Measurements from ENCODE around the gene TNNI3K. TPM values are rescaled to one million over a fixed set of nuclear protein-coding genes. Genes with fewer than 3 reads are reported as not detected.

Gene TNNI3K, protein sequence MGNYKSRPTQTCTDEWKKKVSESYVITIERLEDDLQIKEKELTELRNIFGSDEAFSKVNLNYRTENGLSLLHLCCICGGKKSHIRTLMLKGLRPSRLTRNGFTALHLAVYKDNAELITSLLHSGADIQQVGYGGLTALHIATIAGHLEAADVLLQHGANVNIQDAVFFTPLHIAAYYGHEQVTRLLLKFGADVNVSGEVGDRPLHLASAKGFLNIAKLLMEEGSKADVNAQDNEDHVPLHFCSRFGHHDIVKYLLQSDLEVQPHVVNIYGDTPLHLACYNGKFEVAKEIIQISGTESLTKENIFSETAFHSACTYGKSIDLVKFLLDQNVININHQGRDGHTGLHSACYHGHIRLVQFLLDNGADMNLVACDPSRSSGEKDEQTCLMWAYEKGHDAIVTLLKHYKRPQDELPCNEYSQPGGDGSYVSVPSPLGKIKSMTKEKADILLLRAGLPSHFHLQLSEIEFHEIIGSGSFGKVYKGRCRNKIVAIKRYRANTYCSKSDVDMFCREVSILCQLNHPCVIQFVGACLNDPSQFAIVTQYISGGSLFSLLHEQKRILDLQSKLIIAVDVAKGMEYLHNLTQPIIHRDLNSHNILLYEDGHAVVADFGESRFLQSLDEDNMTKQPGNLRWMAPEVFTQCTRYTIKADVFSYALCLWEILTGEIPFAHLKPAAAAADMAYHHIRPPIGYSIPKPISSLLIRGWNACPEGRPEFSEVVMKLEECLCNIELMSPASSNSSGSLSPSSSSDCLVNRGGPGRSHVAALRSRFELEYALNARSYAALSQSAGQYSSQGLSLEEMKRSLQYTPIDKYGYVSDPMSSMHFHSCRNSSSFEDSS
- total RNA-seq (2021; fragmentation: NEBNext Ultra II Directional; extraction: Animal tissue kit (Norgen Biotek cat#: 25700)) (0.19 and 0.48 TPM in 2 replicates), polyA plus RNA-seq (2011; rRNA removed) (0.41 TPM in 1 of 2 replicates, not detected in the other), polyA minus RNA-seq (2011; rRNA and poly(A)+ RNA removed) (1.1 and 1.8 TPM in 2 replicates)
- polyA plus RNA-seq (2011; cell fraction: cytosol; rRNA removed): 0.57 TPM
- polyA plus RNA-seq (2011; cell fraction: nucleus; rRNA removed): 0.23 TPM
- not detected in 4 replicates for polyA plus RNA-seq (2012, experiment 1 of 2)
- not detected for polyA plus RNA-seq (2012, experiment 2 of 2)
- polyA plus RNA-seq (2013, experiment 1 of 2): 0.43 TPM
- 0.42 TPM for polyA plus RNA-seq (2013, experiment 2 of 2)
- not detected for polyA minus RNA-seq (2011; cell fraction: cytosol; rRNA and poly(A)+ RNA removed)
- polyA minus RNA-seq (2011; cell fraction: nucleus; rRNA and poly(A)+ RNA removed): 1.2 TPM
- long read RNA-seq, experiment 1: 0 reads
- long read RNA-seq, experiment 2: 0 reads

DNA sequence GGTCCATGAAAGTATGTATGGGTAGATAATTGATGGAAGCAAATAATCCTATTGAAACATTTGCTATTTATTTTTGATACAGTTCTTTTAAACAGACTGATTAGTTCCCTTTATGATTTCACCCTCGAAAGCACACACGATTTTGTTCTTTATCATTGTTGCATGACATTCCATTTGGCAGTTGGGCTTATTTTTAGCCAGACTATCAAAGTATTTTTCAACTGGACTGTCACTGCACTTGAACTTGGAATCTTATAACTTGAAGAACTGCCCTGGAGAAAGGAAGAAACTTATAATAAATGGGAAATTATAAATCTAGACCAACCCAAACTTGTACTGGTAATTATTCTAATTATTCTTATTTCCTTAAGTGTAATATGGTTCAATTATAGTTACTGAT is at the start of gene TNNI3K:
Gene TNNI3K (plus strand): TSS at position 235 of the 400 bp plus-strand sequence. CDS start 65 bp downstream, at position 300.
- Histone ChIP-seq H3K14ac (ENCODE audit: insufficient read length) (no peak within 1 kb of the TSS), H2BK12ac (ENCODE audit: low read depth, low read length) (no peak within 1 kb of the TSS), H3K36me3 (ENCODE audit: control insufficient read depth in 2 of 4, insufficient read depth in 4 of 4, low read length in 3 of 4) (no peaks in the 10 kb centered on the region), H4K20me1 (replicated peaks in 1 of 2; ENCODE audit: control insufficient read depth in 1 of 2, insufficient read depth in 2 of 2, low read length in 2 of 2) (no peaks in the 10 kb centered on the region), H3K4me2 (ENCODE audit: insufficient read depth in 1 of 2, low read depth in 2 of 2, low read length in 2 of 2) (no peak within 1 kb of the TSS), H2BK20ac (ENCODE audit: low read length) (no peak within 1 kb of the TSS), H3K4me3 (ENCODE audit: extremely low read depth in 1 of 4, insufficient read depth in 2 of 4, low read depth in 3 of 4, low read length in 4 of 4) (no peak within 1 kb of the TSS), H2AFZ (ENCODE audit: low read length) (no peak within 1 kb of the TSS), H3K56ac (replicated peaks; ENCODE audit: insufficient read length, low read depth, low read length) (no peak within 1 kb of the TSS), H3K9me3 (ENCODE audit: insufficient read depth in 2 of 2, low read depth in 1 of 2, low read length in 1 of 2) (no peaks in the 10 kb centered on the region), H4K91ac (replicated peaks; ENCODE audit: insufficient read length, low read length) (no peak within 1 kb of the TSS), H3K9ac (replicated peaks in 1 of 4; ENCODE audit: extremely low read depth in 1 of 4, low read depth in 3 of 4, low read length in 3 of 4) (no peak within 1 kb of the TSS), H2AK5ac (ENCODE audit: low read depth, low read length) (no peak within 1 kb of the TSS), H3K18ac (ENCODE audit: extremely low read depth, low read length) (no peak within 1 kb of the TSS), H3K23ac (ENCODE audit: insufficient read length) (no peak within 1 kb of the TSS), H3K4ac (replicated peaks; ENCODE audit: insufficient read length, low read depth, low read length) (no peak within 1 kb of the TSS), H2BK120ac (replicated peaks; ENCODE audit: low read depth, low read length) (no peak within 1 kb of the TSS), H2BK5ac (ENCODE audit: low read depth, low read length) (no peak within 1 kb of the TSS), H3K79me1 (ENCODE audit: low read depth, low read length) (no peaks in the 10 kb centered on the region), H4K8ac (ENCODE audit: extremely low read depth, insufficient read depth, low read length) (no peak within 1 kb of the TSS), H3K23me2 (ENCODE audit: low read depth, low read length) (no peaks in the 10 kb centered on the region; the same call in 1 of the 2 replicates), H3K27me3 (replicated peaks in 1 of 4; ENCODE audit: control insufficient read depth in 3 of 4, extremely low read depth in 1 of 4, insufficient read depth in 3 of 4, low read length in 3 of 4) (peaks cover 0 to 2% (median 0%) of the 10 kb centered on the region in 4 experiments; a peak in 1 of 7 replicates), H4K5ac (ENCODE audit: insufficient read length, low read depth, low read length) (no peak within 1 kb of the TSS), H3K4me1 (replicated peaks in 1 of 4; ENCODE audit: control insufficient read depth in 3 of 4, insufficient read depth in 4 of 4, low read length in 3 of 4) (no peaks in the 10 kb centered on the region), H3K79me2 (ENCODE audit: control insufficient read depth in 1 of 2, insufficient read depth in 2 of 2, low read length in 2 of 2) (no peaks in the 10 kb centered on the region), H2BK15ac (ENCODE audit: low read length) (no peak within 1 kb of the TSS), H3K27ac (ENCODE audit: low read depth, low read length) (no peak within 1 kb of the TSS)
- WGBS, 2 experiments (ENCODE audit: extremely low coverage in 1 of 2, insufficient coverage in 1 of 2, insufficient read length in 1 of 2, insufficient replicate concordance in 2 of 2, low coverage in 1 of 2, low lambda C conversion rate in 2 of 2, missing lambda C conversion rate in 1 of 2): 98% methylated on average over 2 of the region's 2 CpGs; no CpG with 5 or more reads in 1 of the 2 experiments
- no peak for TF ChIP-seq SIX5 (IDR thresholded peaks at IDR 0.05; ENCODE audit: low read depth, low read length)
- no peak for TF ChIP-seq BRCA1 (IDR thresholded peaks at IDR 0.05; ENCODE audit: low read depth, low read length)
- ChIA-PET POLR2A (ENCODE audit: partially characterized antibody) (no interaction called here), CTCF (ENCODE audit: partially characterized antibody) (no interaction called here)
- DNase-seq (ENCODE audit: low read depth in 1 of 2, low spot score in 2 of 2): no peak
- FAIRE-seq: no peak

All from H1 (cell line).